HCT116 (cell line): Measurements from ENCODE around the gene MEIS2. TPM values are rescaled to one million over a fixed set of nuclear protein-coding genes. Genes with fewer than 3 reads are reported as not detected.

Experiments used
- ATAC-seq: fragments of 200-7000 bp; cut with Tn5 transposase; 2 replicates; pipeline ENCODE4 v1.9.1; 2020; ENCODE audit warnings: mild to moderate bottlenecking, moderate library complexity
- BruUV-seq: library from RNA; stranded (reverse); fragments of 400-500 nt; replicated peaks from 2 replicates; lab custom pipeline; 2021; lab: Mats Ljungman, UMichigan
- CTCF ChIA-PET: fragments of 300-600 bp; sonication (Branson Sonifier 250); formaldehyde crosslinking; loops from one replicate; lab custom pipeline; 2021; ENCODE audit warnings: antibody characterized with exemption; lab: Charles Lee
- POLR2A ChIA-PET: fragments of 300-600, 350-600 bp; sonication (Branson Sonifier 250); formaldehyde crosslinking; loops from one replicate; lab custom pipeline; 2021; ENCODE audit warnings: antibody characterized with exemption; lab: Charles Lee
- RAD21 ChIA-PET, 2 experiments: fragments of 300-600 bp; sonication (Branson Sonifier 250); formaldehyde crosslinking; loops; one replicate each; lab custom pipeline; 2023; ENCODE audit warnings: low total read pairs in 2 of 2; ENCODE audit not compliant: uncharacterized antibody in 2 of 2, unreplicated experiment in 2 of 2, low non-redundant PET in 1 of 2; lab: Charles Lee
- DNase-seq: peaks from one replicate; pipeline ENCODE4 v3.0.0-alpha.2; 2010; ENCODE audit warnings: low read depth, low spot score
- H2AFZ ChIP-seq: fragments of 200-600 bp; shearing (Covaris generic), sonication (generic); 2 replicates; pipeline ENCODE4 v1.6.1; 2017; ENCODE audit warnings: low read depth, mixed run types, mixed read lengths, antibody characterized with exemption, low read length; ENCODE audit not compliant: poor library complexity, severe bottlenecking
- H3K27ac ChIP-seq: 2 replicates; pipeline ENCODE4 v1.5.1; 2012; ENCODE audit warnings: low read depth, low read length
- H3K27me3 ChIP-seq: fragments of 200-600 bp; sonication (generic); 2 replicates; pipeline ENCODE4 v1.6.1; 2016; ENCODE audit warnings: mixed run types, low read length, mixed read lengths; ENCODE audit not compliant: insufficient read depth
- H3K36me3 ChIP-seq, 2 experiments: fragments of 200-500 bp in 1 of 2; fragments of 200-600 bp in 1 of 2; sonication (Bioruptor generic) in 1 of 2; sonication (generic) in 1 of 2; 2 replicates each; pipeline versions ENCODE4 v1.5.1 to v1.6.1; 2014 to 2016; ENCODE audit warnings: low read length in 2 of 2, inconsistent platforms in 1 of 2, mixed read lengths in 1 of 2, mixed run types in 1 of 2; ENCODE audit not compliant: insufficient read depth in 2 of 2, control insufficient read depth in 1 of 2
- H3K4me1 ChIP-seq, 2 experiments: fragments of 200-600 bp in 1 of 2; sonication (generic) in 1 of 2; 2 replicates each; pipeline versions ENCODE4 v1.5.1 to v1.6.1; 2012 to 2017; ENCODE audit warnings: low read length in 2 of 2, inconsistent platforms in 1 of 2, mild to moderate bottlenecking in 1 of 2, mixed read lengths in 1 of 2, mixed run types in 1 of 2, moderate library complexity in 1 of 2; ENCODE audit not compliant: insufficient read depth in 2 of 2, control insufficient read depth in 1 of 2
- H3K4me2 ChIP-seq: fragments of 200-600 bp; sonication (generic); 2 replicates; pipeline ENCODE4 v1.6.1; 2017; ENCODE audit warnings: mixed run types, low read length, mixed read lengths
- H3K4me3 ChIP-seq, 2 experiments: fragments of 200-600 bp in 1 of 2; sonication (generic) in 1 of 2; replicated peaks in 1 of 2; 2 replicates each; pipeline ENCODE4 v1.5.1; 2011 to 2016; ENCODE audit warnings: low read length in 2 of 2, control low read depth in 1 of 2, low read depth in 1 of 2, mild to moderate bottlenecking in 1 of 2, mixed read lengths in 1 of 2, mixed run types in 1 of 2
- H3K79me2 ChIP-seq: fragments of 200-600 bp; sonication (generic); 2 replicates; pipeline ENCODE4 v1.6.1; 2017; ENCODE audit warnings: mild to moderate bottlenecking, mixed run types, low read length, moderate library complexity, mixed read lengths; ENCODE audit not compliant: insufficient read depth
- H3K9ac ChIP-seq: fragments of 200-600 bp; sonication (generic); 2 replicates; pipeline ENCODE4 v1.6.1; 2016; ENCODE audit warnings: low read length, mixed read lengths
- H3K9me2 ChIP-seq: fragments of 200-600 bp; sonication (generic), shearing (Covaris generic); 2 replicates; pipeline ENCODE4 v1.6.1; 2017; ENCODE audit warnings: mixed run types, mild to moderate bottlenecking, moderate library complexity; ENCODE audit not compliant: insufficient read depth
- H3K9me3 ChIP-seq, 2 experiments: fragments of 200-500 bp in 1 of 2; fragments of 200-600 bp in 1 of 2; sonication (Bioruptor generic) in 1 of 2; sonication (generic) in 1 of 2; 2 replicates each; pipeline ENCODE4 v1.6.1; 2014 to 2017; ENCODE audit warnings: low read length in 2 of 2, mixed read lengths in 2 of 2, inconsistent platforms in 1 of 2, low read depth in 1 of 2, mild to moderate bottlenecking in 1 of 2, mixed run types in 1 of 2, moderate library complexity in 1 of 2; ENCODE audit not compliant: control insufficient read depth in 1 of 2, insufficient read depth in 1 of 2
- H4K20me1 ChIP-seq: fragments of 200-600 bp; sonication (generic), shearing (Covaris generic); 2 replicates; pipeline ENCODE4 v1.6.1; 2017; ENCODE audit warnings: mixed run types, mild to moderate bottlenecking, moderate library complexity; ENCODE audit not compliant: insufficient read depth
- ATF3 ChIP-seq: IDR thresholded peaks from 2 replicates; pipeline ENCODE4 v1.6.1; 2012
- CBX3 ChIP-seq: IDR thresholded peaks from 2 replicates; pipeline ENCODE4 v1.6.1; 2012; ENCODE audit warnings: low read depth
- CEBPB ChIP-seq: IDR thresholded peaks from 2 replicates; pipeline ENCODE4 v1.6.1; 2012; ENCODE audit warnings: low read depth
- EGR1 ChIP-seq: IDR thresholded peaks from 2 replicates; pipeline ENCODE4 v1.6.1; 2012; ENCODE audit warnings: low read depth
- EZH2 ChIP-seq: fragments of 200-600 bp; sonication (generic); IDR thresholded peaks from 2 replicates; pipeline ENCODE4 v1.6.1; 2017; ENCODE audit warnings: antibody characterized with exemption, mixed run types
- EZH2phosphoT487 ChIP-seq: fragments of 200-600 bp; IDR thresholded peaks from 2 replicates; pipeline ENCODE4 v1.6.1; 2018; ENCODE audit warnings: antibody characterized with exemption, borderline replicate concordance
- FOSL1 ChIP-seq: IDR thresholded peaks from 2 replicates; pipeline ENCODE4 v1.6.1; 2012; ENCODE audit warnings: low read depth
- JUND ChIP-seq: IDR thresholded peaks from 2 replicates; pipeline ENCODE4 v1.6.1; 2012
- POLR2A ChIP-seq: IDR thresholded peaks from 2 replicates; pipeline ENCODE4 v1.7.0; 2011; ENCODE audit warnings: borderline replicate concordance; ENCODE audit not compliant: insufficient read depth, insufficient read length; ENCODE audit errors: extremely low read depth
- POLR2AphosphoS5 ChIP-seq: IDR thresholded peaks from 2 replicates; pipeline ENCODE4 v1.6.1; 2011; ENCODE audit warnings: mild to moderate bottlenecking, low read depth, low read length, moderate library complexity
- RAD21 ChIP-seq: IDR thresholded peaks from 2 replicates; pipeline ENCODE4 v1.6.1; 2012; ENCODE audit warnings: low read depth, mild to moderate bottlenecking
- REST ChIP-seq: IDR thresholded peaks from 2 replicates; pipeline ENCODE4 v1.6.1; 2012; ENCODE audit warnings: low read depth
- SIN3A ChIP-seq: IDR thresholded peaks from 2 replicates; pipeline ENCODE4 v1.6.1; 2012; ENCODE audit warnings: low read depth
- SP1 ChIP-seq: IDR thresholded peaks from 2 replicates; pipeline ENCODE4 v1.6.1; 2012; ENCODE audit warnings: low read depth
- TCF7L2 ChIP-seq: IDR thresholded peaks from 2 replicates; pipeline ENCODE4 v1.7.0; 2011; ENCODE audit warnings: borderline replicate concordance, inconsistent platforms; ENCODE audit not compliant: insufficient read depth, insufficient read length; ENCODE audit errors: extremely low read depth
- ZBTB33 ChIP-seq: IDR thresholded peaks from 2 replicates; pipeline ENCODE4 v1.6.1; 2011; ENCODE audit warnings: mild to moderate bottlenecking, low read length, moderate library complexity; ENCODE audit not compliant: insufficient replicate concordance; ENCODE audit errors: extremely low read depth
- ZFX ChIP-seq: fragments of 450-650 bp; IDR thresholded peaks from 2 replicates; pipeline ENCODE4 v1.6.1; 2017
- ZNF274 ChIP-seq: fragments of 200-500 bp; sonication (Bioruptor generic); IDR thresholded peaks from 2 replicates; pipeline ENCODE4 v1.6.1; 2014; ENCODE audit warnings: mild to moderate bottlenecking, low read depth, low read length, inconsistent platforms
- intact Hi-C: fragments of 100-400 bp; cut with micrococcal nuclease; formaldehyde crosslinking; loops from 2 replicates; pipeline ENCODE4 v1.10.0; 2022
- total RNA-seq: library from RNA; stranded (reverse); gene quantifications from one replicate; pipeline ENCODE4 v1.2.1, GENCODE V29; 2021; ENCODE audit not compliant: unreplicated experiment

Gene MEIS2
- total RNA-seq, 1 experiment from 2014 or later, result 11.5 TPM

GRCh38 chr15:36866896-36867295 is 233.5 kb downstream of the MEIS2 start:
- H2AFZ ChIP-seq, result no peak overlapping the region
- POLR2A ChIA-PET, result no interaction called here

GRCh38 chr15:36863570-36863969 is 236.8 kb downstream of the MEIS2 start:
- H3K27ac ChIP-seq, result no peak overlapping the region
- no peaks in the 10 kb centered on the region for H3K27me3 ChIP-seq
- no peak overlapping the region for H2AFZ ChIP-seq
- no peaks in the 10 kb centered on the region for H4K20me1 ChIP-seq
- no peak overlapping the region for H3K9ac ChIP-seq
- no peak for ATAC-seq
- DNase-seq, result no peak
- no peaks in the 10 kb centered on the region for H3K9me2 ChIP-seq
- H3K9me3 ChIP-seq, result no peaks in the 10 kb centered on the region
- no peak overlapping the region for H3K4me2 ChIP-seq
- no TSS peak for BruUV-seq
- ChIA-PET CTCF (no interaction called here), POLR2A (no interaction called here), RAD21 (no interaction called here)
- no peak overlapping the region for H3K4me3 ChIP-seq
- H3K36me3 ChIP-seq, result no peaks in the 10 kb centered on the region
- intact Hi-C loops, result no loop called here
- no peaks in the 10 kb centered on the region for H3K4me1 ChIP-seq
- no peaks in the 10 kb centered on the region for H3K79me2 ChIP-seq
- TF ChIP-seq ZBTB33, result no peak
- no peak for TF ChIP-seq CEBPB
- TF ChIP-seq EZH2, result no peak
- no peak for TF ChIP-seq ZNF274
- no peak for TF ChIP-seq EZH2phosphoT487
- TF ChIP-seq SP1, result no peak
- no peak for TF ChIP-seq POLR2A
- TF ChIP-seq EGR1, result no peak
- TF ChIP-seq CBX3, result no peak
- no peak for TF ChIP-seq ATF3
- no peak for TF ChIP-seq REST
- no peak for TF ChIP-seq SIN3A
- TF ChIP-seq RAD21, result no peak
- TF ChIP-seq JUND, result no peak
- TF ChIP-seq POLR2AphosphoS5, result no peak
- no peak for TF ChIP-seq ZFX
- TF ChIP-seq TCF7L2, result no peak

More at GRCh38 chr15:36866896-36867295, 233.5 kb downstream of the MEIS2 start:
- no peak overlapping the region for H3K4me2 ChIP-seq
- no peak overlapping the region for H3K9ac ChIP-seq
- ATAC-seq, result no peak
- H3K36me3 ChIP-seq, result no peaks in the 10 kb centered on the region
- no peaks in the 10 kb centered on the region for H3K9me2 ChIP-seq
- TF ChIP-seq ZFX (no peak), FOSL1 (no peak)
- CTCF ChIA-PET, result no interaction called here
- no TSS peak for BruUV-seq
- DNase-seq, result no peak
- no peaks in the 10 kb centered on the region for H3K27me3 ChIP-seq
- no peaks in the 10 kb centered on the region for H3K4me1 ChIP-seq
- intact Hi-C loops, result no loop called here
- no peaks in the 10 kb centered on the region for H4K20me1 ChIP-seq
- RAD21 ChIA-PET, result no interaction called here
- H3K4me3 ChIP-seq, result no peak overlapping the region
- no peaks in the 10 kb centered on the region for H3K9me3 ChIP-seq
- no peaks in the 10 kb centered on the region for H3K79me2 ChIP-seq
- no peak overlapping the region for H3K27ac ChIP-seq
